K562 (cell line): ENCODE results near the gene VPS11. TPM values are rescaled to one million over a fixed set of nuclear protein-coding genes. Genes with fewer than 3 reads are reported as not detected.

Source experiments
- ETS2 ChIP-seq: IDR thresholded peaks from 2 replicates; pipeline ENCODE4 v1.6.1; 2016; ENCODE audit warnings: borderline replicate concordance, missing genetic modification characterization, mild to moderate bottlenecking, moderate library complexity, missing compliant biosample characterization; ENCODE audit not compliant: poor library complexity, severe bottlenecking
- ETV6 ChIP-seq, 3 experiments: fragments of 150-350 bp in 1 of 3; sonication (generic) in 1 of 3; formaldehyde crosslinking in 1 of 3; IDR thresholded peaks; 2 replicates each; pipeline versions ENCODE4 v1.6.1 to v1.8.0; 2014 to 2022; ENCODE audit warnings: borderline replicate concordance in 2 of 3, low read depth in 2 of 3, antibody characterized with exemption in 1 of 3, low read length in 1 of 3, mild to moderate bottlenecking in 1 of 3, missing genetic modification reagents in 1 of 3
- FIP1L1 ChIP-seq: fragments of 200-400 bp; formaldehyde crosslinking; IDR thresholded peaks from 2 replicates; pipeline ENCODE4 v1.6.1; 2018; ENCODE audit warnings: mild to moderate bottlenecking, low read depth, low read length; ENCODE audit not compliant: poor library complexity, severe bottlenecking
- PHF8 ChIP-seq: fragments of 200-600 bp; sonication (generic); IDR thresholded peaks from 2 replicates; pipeline ENCODE4 v1.6.1; 2012; ENCODE audit warnings: mixed run types, mild to moderate bottlenecking, inconsistent platforms, low read length, moderate library complexity, borderline replicate concordance
- SAP30 ChIP-seq: fragments of 200-600 bp; sonication (generic); IDR thresholded peaks from 2 replicates; pipeline ENCODE4 v1.6.1; 2012; ENCODE audit warnings: borderline replicate concordance, low read depth, mild to moderate bottlenecking, moderate library complexity, low read length, control low read depth, inconsistent platforms; ENCODE audit not compliant: insufficient read depth, poor library complexity, severe bottlenecking
- SNIP1 ChIP-seq: fragments of 450-650 bp; IDR thresholded peaks from 2 replicates; pipeline ENCODE4 v1.7.1; 2017; ENCODE audit warnings: low read depth, mild to moderate bottlenecking
- SP1 ChIP-seq: sonication (generic); formaldehyde crosslinking; IDR thresholded peaks from 2 replicates; pipeline ENCODE4 v1.8.1; 2022; ENCODE audit warnings: mild to moderate bottlenecking, missing genetic modification reagents
- SPI1 ChIP-seq: IDR thresholded peaks from 2 replicates; pipeline ENCODE4 v1.6.1; 2011; ENCODE audit warnings: low read depth, low read length, control low read depth, borderline replicate concordance
- TSC22D4 ChIP-seq: fragments of 450-650 bp; IDR thresholded peaks from 2 replicates; pipeline ENCODE4 v1.6.1; 2016; ENCODE audit warnings: missing genetic modification characterization, missing biosample characterization, control low read depth
- ZNF408 ChIP-seq: fragments of 250-450 bp; sonication (Bioruptor Pico); IDR thresholded peaks from 2 replicates; pipeline ENCODE4 v1.4.0; 2020; ENCODE audit warnings: low read depth, mild to moderate bottlenecking, moderate library complexity
- ZNF766 ChIP-seq: fragments of 200-800 bp; sonication (Bioruptor generic); conservative IDR thresholded peaks from 2 replicates; pipeline ENCODE4 v1.6.1; 2016; ENCODE audit warnings: missing genetic modification characterization, missing compliant biosample characterization
- polyA plus RNA-seq, 8 experiments: library from polyadenylated mRNA; depleted of rRNA in 4 of 8; stranded (reverse) in 5 of 8; unstranded in 3 of 8; fragments of >200 nt; fragmentation: Nextera tagmentation in 2 of 8; fragmentation: Illumina TruSeq in 1 of 8; extraction: Ambion mirVana in 2 of 8; extraction: Trizol in 1 of 8; gene quantifications; 2 replicates each; pipeline versions ENCODE4 v1.2.1 to v1.2.3, GENCODE V29; 2011 to 2014; ENCODE audit warnings: inconsistent platforms in 1 of 8, missing spikeins in 1 of 8
- total RNA-seq, 7 experiments: library from RNA; depleted of rRNA in 6 of 7; stranded (reverse); fragments of >200 nt in 6 of 7; fragmentation: Illumina TruSeq in 2 of 7; extraction: Trizol in 2 of 7; gene quantifications; 2 replicates each; pipeline versions ENCODE4 v1.2.1 to v1.2.3, GENCODE V29; 2011 to 2021; ENCODE audit warnings: low replicate concordance in 1 of 7
- TF ChIP-seq, protein P1 (sequence below): sonication (generic); formaldehyde crosslinking; IDR thresholded peaks from 2 replicates; pipeline ENCODE4 v1.8.1; 2022; ENCODE audit warnings: missing genetic modification reagents
- TF ChIP-seq, protein P2 (sequence below): sonication (generic); formaldehyde crosslinking; IDR thresholded peaks from 2 replicates; pipeline ENCODE4 v1.8.0; 2022; ENCODE audit warnings: mild to moderate bottlenecking, low read depth, missing genetic modification reagents
- TF ChIP-seq, protein P3 (sequence below): fragments of 250-450 bp; sonication (Bioruptor Pico); IDR thresholded peaks from 2 replicates; pipeline ENCODE4 v1.8.0; 2022; ENCODE audit warnings: moderate library complexity, mild to moderate bottlenecking, inconsistent platforms
- TF ChIP-seq, protein P4 (sequence below), 2 experiments: fragments of 200-800 bp in 1 of 2; sonication (Bioruptor generic) in 1 of 2; sonication (generic) in 1 of 2; formaldehyde crosslinking in 1 of 2; IDR thresholded peaks in 1 of 2; conservative IDR thresholded peaks in 1 of 2; 2 replicates each; pipeline versions ENCODE4 v1.5.0 to v1.6.1; 2016 to 2020; ENCODE audit warnings: missing compliant biosample characterization in 1 of 2, missing genetic modification characterization in 1 of 2, missing genetic modification reagents in 1 of 2
- TF ChIP-seq, protein P5 (sequence below), 3 experiments: fragments of 200-800 bp in 1 of 3; fragments of 250-450 bp in 1 of 3; fragments of 450-650 bp in 1 of 3; sonication (Bioruptor Pico) in 1 of 3; sonication (Bioruptor generic) in 1 of 3; formaldehyde crosslinking in 1 of 3; IDR thresholded peaks; 2 replicates each; pipeline versions ENCODE4 v1.6.1 to v1.8.0; 2016 to 2022; ENCODE audit warnings: mild to moderate bottlenecking in 2 of 3, missing genetic modification characterization in 2 of 3, missing compliant biosample characterization in 1 of 3, moderate library complexity in 1 of 3

Gene VPS11
- total and polyA plus RNA-seq, 9 of the 15 experiments (the other 6 are each of a cell fraction or from before 2014, with no cell fraction given), result 14.1 to 35.5 (median 27.5) TPM

DNA sequence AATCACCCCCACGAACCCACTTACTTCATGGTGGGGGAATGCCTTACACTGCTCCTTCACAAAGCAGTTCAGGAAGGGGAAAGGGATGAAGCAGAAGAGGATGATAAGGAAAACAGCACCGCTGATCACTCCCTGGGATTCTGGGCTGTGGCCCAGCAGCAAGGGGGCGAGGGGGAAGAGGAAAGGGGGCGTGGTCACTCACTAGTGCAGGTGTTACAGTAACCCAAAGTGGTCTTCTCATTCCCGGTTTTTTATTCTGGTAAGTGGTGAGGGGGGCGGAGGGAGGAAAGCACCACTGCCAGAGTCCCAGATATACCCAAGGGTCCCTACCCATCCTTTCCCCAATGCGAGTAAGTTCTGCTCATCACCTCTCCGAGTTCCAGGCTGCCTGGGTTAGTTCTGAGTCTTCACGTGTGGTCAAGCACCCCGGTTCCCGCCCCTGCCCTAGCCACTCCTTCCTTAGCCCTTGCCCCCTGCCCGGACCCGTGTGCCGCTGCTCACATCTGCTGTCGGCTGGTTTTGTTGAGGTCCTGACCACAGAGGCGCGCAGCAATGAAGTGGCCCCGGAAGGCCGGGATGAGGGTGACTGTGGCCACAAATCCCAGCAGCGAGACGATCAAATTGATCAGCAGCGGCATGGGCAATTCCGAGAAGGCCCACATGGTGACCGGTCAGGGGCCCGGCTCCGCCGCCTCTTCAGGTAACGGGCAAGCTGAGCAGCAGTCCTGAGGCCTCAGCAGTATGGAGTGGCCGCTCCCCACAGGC, 33.6 kb downstream of the VPS11 start (continued):
- TF ChIP-seq, protein P1, sequence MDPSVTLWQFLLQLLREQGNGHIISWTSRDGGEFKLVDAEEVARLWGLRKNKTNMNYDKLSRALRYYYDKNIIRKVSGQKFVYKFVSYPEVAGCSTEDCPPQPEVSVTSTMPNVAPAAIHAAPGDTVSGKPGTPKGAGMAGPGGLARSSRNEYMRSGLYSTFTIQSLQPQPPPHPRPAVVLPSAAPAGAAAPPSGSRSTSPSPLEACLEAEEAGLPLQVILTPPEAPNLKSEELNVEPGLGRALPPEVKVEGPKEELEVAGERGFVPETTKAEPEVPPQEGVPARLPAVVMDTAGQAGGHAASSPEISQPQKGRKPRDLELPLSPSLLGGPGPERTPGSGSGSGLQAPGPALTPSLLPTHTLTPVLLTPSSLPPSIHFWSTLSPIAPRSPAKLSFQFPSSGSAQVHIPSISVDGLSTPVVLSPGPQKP (CRISPR knock-in tag), result no peak
- TF ChIP-seq, protein P2, sequence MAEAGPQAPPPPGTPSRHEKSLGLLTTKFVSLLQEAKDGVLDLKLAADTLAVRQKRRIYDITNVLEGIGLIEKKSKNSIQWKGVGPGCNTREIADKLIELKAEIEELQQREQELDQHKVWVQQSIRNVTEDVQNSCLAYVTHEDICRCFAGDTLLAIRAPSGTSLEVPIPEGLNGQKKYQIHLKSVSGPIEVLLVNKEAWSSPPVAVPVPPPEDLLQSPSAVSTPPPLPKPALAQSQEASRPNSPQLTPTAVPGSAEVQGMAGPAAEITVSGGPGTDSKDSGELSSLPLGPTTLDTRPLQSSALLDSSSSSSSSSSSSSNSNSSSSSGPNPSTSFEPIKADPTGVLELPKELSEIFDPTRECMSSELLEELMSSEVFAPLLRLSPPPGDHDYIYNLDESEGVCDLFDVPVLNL (CRISPR knock-in tag), result no peak
- TF ChIP-seq, protein P3, sequence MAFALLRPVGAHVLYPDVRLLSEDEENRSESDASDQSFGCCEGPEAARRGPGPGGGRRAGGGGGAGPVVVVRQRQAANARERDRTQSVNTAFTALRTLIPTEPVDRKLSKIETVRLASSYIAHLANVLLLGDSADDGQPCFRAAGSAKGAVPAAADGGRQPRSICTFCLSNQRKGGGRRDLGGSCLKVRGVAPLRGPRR (CRISPR knock-in tag), result no peak
- TF ChIP-seq SNIP1, result no peak
- TF ChIP-seq, protein P4, sequence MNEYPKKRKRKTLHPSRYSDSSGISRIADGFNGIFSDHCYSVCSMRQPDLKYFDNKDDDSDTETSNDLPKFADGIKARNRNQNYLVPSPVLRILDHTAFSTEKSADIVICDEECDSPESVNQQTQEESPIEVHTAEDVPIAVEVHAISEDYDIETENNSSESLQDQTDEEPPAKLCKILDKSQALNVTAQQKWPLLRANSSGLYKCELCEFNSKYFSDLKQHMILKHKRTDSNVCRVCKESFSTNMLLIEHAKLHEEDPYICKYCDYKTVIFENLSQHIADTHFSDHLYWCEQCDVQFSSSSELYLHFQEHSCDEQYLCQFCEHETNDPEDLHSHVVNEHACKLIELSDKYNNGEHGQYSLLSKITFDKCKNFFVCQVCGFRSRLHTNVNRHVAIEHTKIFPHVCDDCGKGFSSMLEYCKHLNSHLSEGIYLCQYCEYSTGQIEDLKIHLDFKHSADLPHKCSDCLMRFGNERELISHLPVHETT (CRISPR knock-in tag; conservative IDR thresholded peaks at IDR 0.05 in 1 of 2, IDR thresholded peaks at IDR 0.05 in 1 of 2), result no peak
- no peak for TF ChIP-seq SPI1
- no peak for TF ChIP-seq TSC22D4 (tag)
- peak; percentile 16; the same call in 1 of the 2 replicates for TF ChIP-seq SP1 (CRISPR knock-in tag)
- no peak for TF ChIP-seq ETS2 (tag)
- no peak for TF ChIP-seq ETV6 (IDR thresholded peaks at IDR 0.05; ENCODE audit: borderline replicate concordance in 1 of 2, low read depth in 2 of 2, low read length in 1 of 2)
- TF ChIP-seq ETV6 (CRISPR knock-in tag; IDR thresholded peaks at IDR 0.05; ENCODE audit: borderline replicate concordance), result 0 out of 2 replicates have a peak, but pooled peaks have one; percentile 22
- 0 out of 2 replicates have a peak, but pooled peaks have one; percentile 0 for TF ChIP-seq ZNF766
- no peak for TF ChIP-seq SAP30
- peak; percentile 60; the same call in 1 of the 2 replicates for TF ChIP-seq PHF8
- TF ChIP-seq, protein P5, sequence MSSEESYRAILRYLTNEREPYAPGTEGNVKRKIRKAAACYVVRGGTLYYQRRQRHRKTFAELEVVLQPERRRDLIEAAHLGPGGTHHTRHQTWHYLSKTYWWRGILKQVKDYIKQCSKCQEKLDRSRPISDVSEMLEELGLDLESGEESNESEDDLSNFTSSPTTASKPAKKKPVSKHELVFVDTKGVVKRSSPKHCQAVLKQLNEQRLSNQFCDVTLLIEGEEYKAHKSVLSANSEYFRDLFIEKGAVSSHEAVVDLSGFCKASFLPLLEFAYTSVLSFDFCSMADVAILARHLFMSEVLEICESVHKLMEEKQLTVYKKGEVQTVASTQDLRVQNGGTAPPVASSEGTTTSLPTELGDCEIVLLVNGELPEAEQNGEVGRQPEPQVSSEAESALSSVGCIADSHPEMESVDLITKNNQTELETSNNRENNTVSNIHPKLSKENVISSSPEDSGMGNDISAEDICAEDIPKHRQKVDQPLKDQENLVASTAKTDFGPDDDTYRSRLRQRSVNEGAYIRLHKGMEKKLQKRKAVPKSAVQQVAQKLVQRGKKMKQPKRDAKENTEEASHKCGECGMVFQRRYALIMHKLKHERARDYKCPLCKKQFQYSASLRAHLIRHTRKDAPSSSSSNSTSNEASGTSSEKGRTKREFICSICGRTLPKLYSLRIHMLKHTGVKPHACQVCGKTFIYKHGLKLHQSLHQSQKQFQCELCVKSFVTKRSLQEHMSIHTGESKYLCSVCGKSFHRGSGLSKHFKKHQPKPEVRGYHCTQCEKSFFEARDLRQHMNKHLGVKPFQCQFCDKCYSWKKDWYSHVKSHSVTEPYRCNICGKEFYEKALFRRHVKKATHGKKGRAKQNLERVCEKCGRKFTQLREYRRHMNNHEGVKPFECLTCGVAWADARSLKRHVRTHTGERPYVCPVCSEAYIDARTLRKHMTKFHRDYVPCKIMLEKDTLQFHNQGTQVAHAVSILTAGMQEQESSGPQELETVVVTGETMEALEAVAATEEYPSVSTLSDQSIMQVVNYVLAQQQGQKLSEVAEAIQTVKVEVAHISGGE (CRISPR knock-in tag; IDR thresholded peaks at IDR 0.05), result peak in 1 of 3 experiments; percentile 89; a peak in 1 of 6 replicates
- TF ChIP-seq ZNF408, result no peak
- peak; percentile 26 for TF ChIP-seq FIP1L1
